HK-2 (cell line): ENCODE data around the gene ADNP.

Experiments used
- DNase-seq: peaks from one replicate; pipeline ENCODE4 v3.0.0-alpha.2; 2018; ENCODE audit not compliant: unreplicated experiment

Gene ADNP

GRCh38 chr20:50872560-50873425 is 58.4 kb downstream of the ADNP start:
- DNase-seq, result no peak

GRCh38 chr20:50870561-50871161 is 60.6 kb downstream of the ADNP start:
- no peak for DNase-seq

GRCh38 chr20:50868509-50869495 is 62.4 kb downstream of the ADNP start:
- no peak for DNase-seq

- no peak for DNase-seq
These were observed 63.4 kb downstream of the ADNP start for GRCh38 chr20:50867805-50868204.

GRCh38 chr20:50866831-50867230 is 64.4 kb downstream of the ADNP start:
- no peak for DNase-seq

GRCh38 chr20:50866036-50866685 is 65.1 kb downstream of the ADNP start:
- DNase-seq, result no peak

- no peak for DNase-seq
These were observed 65.6 kb downstream of the ADNP start for GRCh38 chr20:50865591-50865990.

GRCh38 chr20:50865114-50865513 is 66.1 kb downstream of the ADNP start:
- DNase-seq, result no peak

- no peak for DNase-seq
These were observed 68.7 kb downstream of the ADNP start for GRCh38 chr20:50862546-50862945.

GRCh38 chr20:50861012-50861411 is 70.2 kb downstream of the ADNP start:
- DNase-seq, result no peak

GRCh38 chr20:50859161-50859560 is 72.1 kb downstream of the ADNP start:
- DNase-seq, result no peak

- no peak for DNase-seq
These were observed 72.7 kb downstream of the ADNP start for GRCh38 chr20:50858525-50858924.

GRCh38 chr20:50857348-50857747 is 73.9 kb downstream of the ADNP start:
- DNase-seq, result no peak

GRCh38 chr20:50856475-50857041 is 74.7 kb downstream of the ADNP start:
- DNase-seq, result no peak

- DNase-seq, result peak; percentile 34
These were observed 75.5 kb downstream of the ADNP start for GRCh38 chr20:50855498-50856474.

- no peak for DNase-seq
These were observed 76.6 kb downstream of the ADNP start for GRCh38 chr20:50854506-50855249.

GRCh38 chr20:50852085-50852484 is 79.2 kb downstream of the ADNP start:
- no peak for DNase-seq

GRCh38 chr20:50850721-50851286 is 80.4 kb downstream of the ADNP start:
- DNase-seq, result no peak
